H9 (cell line): ENCODE data around the gene TMEM17. TPM values are rescaled to one million over a fixed set of nuclear protein-coding genes. Genes with fewer than 3 reads are reported as not detected.
A peak's percentile ranks its signal among the peaks of the same experiment; 100 is the strongest.

Experiments
- DNase-seq: peaks from one replicate; pipeline ENCODE4 v3.0.0-alpha.2; 2017
- H2AFZ ChIP-seq: one replicate; pipeline ENCODE4 v1.6.1; 2013; ENCODE audit warnings: mild to moderate bottlenecking, low read length, control low read depth, moderate library complexity
- H2AK5ac ChIP-seq: 2 replicates; pipeline ENCODE4 v1.6.1; 2013; ENCODE audit warnings: low read length, control low read depth, mixed read lengths; ENCODE audit not compliant: insufficient read length
- H2BK120ac ChIP-seq: one replicate; pipeline ENCODE4 v1.6.1; 2013; ENCODE audit warnings: low read depth, mild to moderate bottlenecking, low read length, control low read depth, inconsistent platforms; ENCODE audit not compliant: poor library complexity, severe bottlenecking
- H2BK12ac ChIP-seq: 2 replicates; pipeline ENCODE4 v1.6.1; 2013; ENCODE audit warnings: low read length, control low read depth, mixed read lengths, low read depth; ENCODE audit not compliant: insufficient read length
- H2BK15ac ChIP-seq: 2 replicates; pipeline ENCODE4 v1.6.1; 2013; ENCODE audit warnings: low read depth, low read length, control low read depth
- H2BK20ac ChIP-seq: one replicate; pipeline ENCODE4 v1.6.1; 2013; ENCODE audit warnings: low read depth, mild to moderate bottlenecking, low read length, control low read depth, inconsistent platforms; ENCODE audit not compliant: poor library complexity, severe bottlenecking
- H2BK5ac ChIP-seq: 2 replicates; pipeline ENCODE4 v1.6.1; 2013; ENCODE audit warnings: low read length, control low read depth, mixed read lengths; ENCODE audit not compliant: insufficient read length
- H3K14ac ChIP-seq: 2 replicates; pipeline ENCODE4 v1.6.1; 2013; ENCODE audit warnings: low read length, control low read depth; ENCODE audit not compliant: insufficient read depth
- H3K18ac ChIP-seq: 2 replicates; pipeline ENCODE4 v1.6.1; 2013; ENCODE audit warnings: low read depth, mild to moderate bottlenecking, mixed read lengths, low read length, control low read depth; ENCODE audit not compliant: insufficient read length
- H3K23ac ChIP-seq: 2 replicates; pipeline ENCODE4 v1.6.1; 2013; ENCODE audit warnings: low read length, control low read depth, mixed read lengths, low read depth; ENCODE audit not compliant: insufficient read length
- H3K23me2 ChIP-seq: 2 replicates; pipeline ENCODE4 v1.6.1; 2013; ENCODE audit warnings: low read depth, mild to moderate bottlenecking, mixed read lengths, low read length, control low read depth; ENCODE audit not compliant: insufficient read length, poor library complexity, severe bottlenecking
- H3K27ac ChIP-seq: 2 replicates; pipeline ENCODE4 v1.5.1; 2013; ENCODE audit warnings: low read length, control low read depth, mixed read lengths, low read depth; ENCODE audit not compliant: insufficient read length
- H3K27me3 ChIP-seq: 2 replicates; pipeline ENCODE4 v1.6.1; 2013; ENCODE audit warnings: low read length, control low read depth, inconsistent platforms; ENCODE audit not compliant: insufficient read depth
- H3K4ac ChIP-seq: 2 replicates; pipeline ENCODE4 v1.6.1; 2013; ENCODE audit warnings: low read depth, mild to moderate bottlenecking, control low read depth, inconsistent platforms, low read length, moderate library complexity
- H3K4me1 ChIP-seq: 2 replicates; pipeline ENCODE4 v1.6.1; 2013; ENCODE audit warnings: low read length, control low read depth, inconsistent platforms; ENCODE audit not compliant: insufficient read depth
- H3K4me2 ChIP-seq: 2 replicates; pipeline ENCODE4 v1.6.1; 2013; ENCODE audit warnings: low read length, control low read depth, mixed read lengths; ENCODE audit not compliant: insufficient read length, insufficient read depth
- H3K56ac ChIP-seq: 2 replicates; pipeline ENCODE4 v1.6.1; 2013; ENCODE audit warnings: low read depth, mild to moderate bottlenecking, mixed read lengths, low read length, control low read depth; ENCODE audit not compliant: insufficient read length
- H3K79me1 ChIP-seq: 2 replicates; pipeline ENCODE4 v1.6.1; 2013; ENCODE audit warnings: low read depth, mild to moderate bottlenecking, moderate library complexity, low read length, control low read depth, inconsistent platforms; ENCODE audit not compliant: insufficient read depth, poor library complexity, severe bottlenecking
- H3K79me2 ChIP-seq: 2 replicates; pipeline ENCODE4 v1.6.1; 2013; ENCODE audit warnings: low read length, control low read depth, inconsistent platforms; ENCODE audit not compliant: insufficient read depth
- H3K9ac ChIP-seq: 2 replicates; pipeline ENCODE4 v1.6.1; 2013; ENCODE audit warnings: low read length, control low read depth, mixed read lengths; ENCODE audit not compliant: insufficient read length; ENCODE audit errors: extremely low read depth
- H3K9me3 ChIP-seq: one replicate; pipeline ENCODE4 v1.6.1; 2013; ENCODE audit warnings: low read depth, low read length, inconsistent platforms; ENCODE audit not compliant: control insufficient read depth
- H3T11ph ChIP-seq: one replicate; pipeline ENCODE4 v1.6.1; 2013; ENCODE audit warnings: mild to moderate bottlenecking, low read length, control low read depth, inconsistent platforms
- H4K20me1 ChIP-seq: one replicate; pipeline ENCODE4 v1.6.1; 2013; ENCODE audit not compliant: control insufficient read depth, insufficient read length, insufficient read depth
- H4K5ac ChIP-seq: 2 replicates; pipeline ENCODE4 v1.6.1; 2013; ENCODE audit warnings: low read depth, mild to moderate bottlenecking, mixed read lengths, low read length, control low read depth; ENCODE audit not compliant: insufficient read length
- H4K8ac ChIP-seq: replicated peaks from 2 replicates; pipeline ENCODE4 v1.6.1; 2013; ENCODE audit warnings: low read length, control low read depth, mixed read lengths, low read depth; ENCODE audit not compliant: insufficient read length
- H4K91ac ChIP-seq: 2 replicates; pipeline ENCODE4 v1.6.1; 2013; ENCODE audit warnings: low read depth, mild to moderate bottlenecking, moderate library complexity, mixed read lengths, low read length, control low read depth; ENCODE audit not compliant: insufficient read length
- H3K27ac Mint-ChIP-seq, 3 experiments: 2 replicates in 2 of 3; 3 replicates in 1 of 3; pipeline ENCODE4 v1.8.0; 2020 to 2021; ENCODE audit warnings: mixed read lengths in 3 of 3, mild to moderate bottlenecking in 1 of 3, moderate library complexity in 1 of 3
- H3K27me3 Mint-ChIP-seq: 2 replicates; pipeline ENCODE4 v1.8.0; 2021; ENCODE audit warnings: low read depth, mild to moderate bottlenecking, moderate library complexity, mixed read lengths
- H3K36me3 Mint-ChIP-seq, 3 experiments: 2 replicates in 2 of 3; 3 replicates in 1 of 3; pipeline ENCODE4 v1.8.0; 2020 to 2021; ENCODE audit warnings: low read depth in 3 of 3, mixed read lengths in 3 of 3; ENCODE audit not compliant: insufficient read depth in 1 of 3
- H3K4me1 Mint-ChIP-seq, 2 experiments: 2 replicates each; pipeline ENCODE4 v1.8.0; 2020; ENCODE audit warnings: mixed read lengths in 2 of 2
- H3K4me3 Mint-ChIP-seq, 2 experiments: 2 replicates in 1 of 2; 3 replicates in 1 of 2; pipeline ENCODE4 v1.8.0; 2020 to 2021; ENCODE audit warnings: mild to moderate bottlenecking in 2 of 2, mixed read lengths in 2 of 2, moderate library complexity in 1 of 2
- H3K9me3 Mint-ChIP-seq, 2 experiments: 2 replicates in 1 of 2; 3 replicates in 1 of 2; pipeline ENCODE4 v1.8.0; 2020; ENCODE audit warnings: mild to moderate bottlenecking in 2 of 2, mixed read lengths in 2 of 2, moderate library complexity in 1 of 2
- WGBS: extraction: QIAGEN DNeasy Blood & Tissue Kit; methylation state at CpG from one replicate; pipeline ENCODE4 v1.1.7; 2013; ENCODE audit warnings: missing lambda C conversion rate, low lambda C conversion rate, mixed read lengths; ENCODE audit not compliant: insufficient read length; ENCODE audit errors: extremely low coverage; 5-methylcytosine and 5-hydroxymethylcytosine counted together
- total RNA-seq: library from RNA; stranded (reverse); gene quantifications from 2 replicates; pipeline ENCODE4 v1.2.1, GENCODE V29; 2021
- TF ChIP-seq, protein P1 (sequence below): fragments of 200-600 bp; sonication (generic); conservative IDR thresholded peaks from 3 replicates; pipeline ENCODE4 v1.8.0; 2021; ENCODE audit warnings: antibody characterized with exemption, mild to moderate bottlenecking

The TMEM17 gene
- total RNA-seq, 1 experiment from 2014 or later, result 1.3 TPM

GRCh38 chr2:62465039-62465740 is 40.8 kb downstream of the TMEM17 start:
- peaks cover 52 to 53% of the 10 kb centered on the region in 2 experiments for H3K4me1 Mint-ChIP-seq
- Histone ChIP-seq H2BK12ac (no peak overlapping the region), H3K23me2 (no peaks in the 10 kb centered on the region), H2AFZ (no peak overlapping the region), H3K27me3 (no peaks in the 10 kb centered on the region), H3K56ac (no peak overlapping the region), H3K4ac (no peak overlapping the region), H3K4me2 (no peak overlapping the region), H3K14ac (no peak overlapping the region), H3K27ac (peak overlapping the region; percentile 84), H2BK120ac (no peak overlapping the region), H4K8ac (no peak overlapping the region), H2BK5ac (no peak overlapping the region), H3T11ph (no peak overlapping the region), H4K91ac (no peak overlapping the region), H3K18ac (no peak overlapping the region), H2BK20ac (no peak overlapping the region), H3K4me1 (peaks cover 13% of the 10 kb centered on the region; the same call in 1 of the 2 replicates), H2BK15ac (no peak overlapping the region), H2AK5ac (no peak overlapping the region), H4K20me1 (no peaks in the 10 kb centered on the region), H4K5ac (no peak overlapping the region), H3K79me1 (no peaks in the 10 kb centered on the region), H3K9me3 (no peaks in the 10 kb centered on the region), H3K9ac (no peak overlapping the region), H3K23ac (no peak overlapping the region), H3K79me2 (no peaks in the 10 kb centered on the region)
- peak overlapping the region; percentile 82 to 95 (median 86) for H3K27ac Mint-ChIP-seq
- no peaks in the 10 kb centered on the region for H3K27me3 Mint-ChIP-seq
- no peak overlapping the region for H3K4me3 Mint-ChIP-seq
- no CpG with 5 or more reads among the region's 4 CpGs for WGBS
- no peak for DNase-seq
- H3K9me3 Mint-ChIP-seq, result no peaks in the 10 kb centered on the region
- peaks cover 0 to 2% (median 0%) of the 10 kb centered on the region in 3 experiments; a peak in 3 of 7 replicates for H3K36me3 Mint-ChIP-seq
- TF ChIP-seq, protein P1, sequence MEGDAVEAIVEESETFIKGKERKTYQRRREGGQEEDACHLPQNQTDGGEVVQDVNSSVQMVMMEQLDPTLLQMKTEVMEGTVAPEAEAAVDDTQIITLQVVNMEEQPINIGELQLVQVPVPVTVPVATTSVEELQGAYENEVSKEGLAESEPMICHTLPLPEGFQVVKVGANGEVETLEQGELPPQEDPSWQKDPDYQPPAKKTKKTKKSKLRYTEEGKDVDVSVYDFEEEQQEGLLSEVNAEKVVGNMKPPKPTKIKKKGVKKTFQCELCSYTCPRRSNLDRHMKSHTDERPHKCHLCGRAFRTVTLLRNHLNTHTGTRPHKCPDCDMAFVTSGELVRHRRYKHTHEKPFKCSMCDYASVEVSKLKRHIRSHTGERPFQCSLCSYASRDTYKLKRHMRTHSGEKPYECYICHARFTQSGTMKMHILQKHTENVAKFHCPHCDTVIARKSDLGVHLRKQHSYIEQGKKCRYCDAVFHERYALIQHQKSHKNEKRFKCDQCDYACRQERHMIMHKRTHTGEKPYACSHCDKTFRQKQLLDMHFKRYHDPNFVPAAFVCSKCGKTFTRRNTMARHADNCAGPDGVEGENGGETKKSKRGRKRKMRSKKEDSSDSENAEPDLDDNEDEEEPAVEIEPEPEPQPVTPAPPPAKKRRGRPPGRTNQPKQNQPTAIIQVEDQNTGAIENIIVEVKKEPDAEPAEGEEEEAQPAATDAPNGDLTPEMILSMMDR, result no peak
